Natural killer cell (primary cell): ENCODE results near the gene LYAR. TPM values are rescaled to one million over a fixed set of nuclear protein-coding genes. Genes with fewer than 3 reads are reported as not detected.
"Not testable (repeated sequence)": the region's sequence is repeated elsewhere in the genome, so short reads cannot be mapped to it uniquely, and the experiment has no call there.

Experiments used
- ATAC-seq, 3 donors: fragments of 150-1000 bp in 2 of 3; fragments of 200-7000 bp in 1 of 3; cut with Tn5 transposase; 1 replicate in 1 of 3; 2 replicates in 2 of 3; pipeline ENCODE4 v1.10.0; 2021; ENCODE audit warnings: mild to moderate bottlenecking in 2 of 3, moderate library complexity in 2 of 3
- DNase-seq, 2 donors: peaks; one replicate each; pipeline versions ENCODE4 v3.0.0 to v3.0.0-alpha.2; 2013 to 2021; ENCODE audit warnings: mixed read lengths in 1 of 2
- H3K27ac ChIP-seq: one replicate; pipeline ENCODE4 v1.5.1; 2013; ENCODE audit warnings: mild to moderate bottlenecking, low read length
- H3K27me3 ChIP-seq: one replicate; pipeline ENCODE4 v1.6.1; 2013; ENCODE audit warnings: low read length; ENCODE audit not compliant: control insufficient read depth, insufficient read depth
- H3K36me3 ChIP-seq: one replicate; pipeline ENCODE4 v1.6.1; 2013; ENCODE audit warnings: low read length; ENCODE audit not compliant: control insufficient read depth, insufficient read depth
- H3K4me1 ChIP-seq: one replicate; pipeline ENCODE4 v1.6.1; 2013; ENCODE audit warnings: low read length; ENCODE audit not compliant: control insufficient read depth, insufficient read depth
- H3K4me3 ChIP-seq: one replicate; pipeline ENCODE4 v1.5.1; 2013; ENCODE audit warnings: low read length
- H3K9me3 ChIP-seq: one replicate; pipeline ENCODE4 v1.6.1; 2013; ENCODE audit warnings: low read length; ENCODE audit not compliant: control insufficient read depth, insufficient read depth
- H3K27ac Mint-ChIP-seq, 2 donors: one replicate each; pipeline ENCODE4 v1.8.0; 2022; ENCODE audit warnings: mild to moderate bottlenecking in 2 of 2, mixed read lengths in 2 of 2, moderate library complexity in 1 of 2
- H3K27me3 Mint-ChIP-seq, 2 donors: one replicate each; pipeline ENCODE4 v1.8.0; 2022; ENCODE audit warnings: low read depth in 2 of 2, mixed read lengths in 2 of 2
- H3K36me3 Mint-ChIP-seq: one replicate; pipeline ENCODE4 v1.8.0; 2022; ENCODE audit warnings: mixed read lengths
- H3K4me1 Mint-ChIP-seq, 2 donors: one replicate each; pipeline ENCODE4 v1.8.0; 2022; ENCODE audit warnings: mixed read lengths in 2 of 2
- H3K4me3 Mint-ChIP-seq: one replicate; pipeline ENCODE4 v1.8.0; 2022; ENCODE audit warnings: mild to moderate bottlenecking, moderate library complexity, mixed read lengths
- H3K9me3 Mint-ChIP-seq, 2 donors: one replicate each; pipeline ENCODE4 v1.8.0; 2022; ENCODE audit warnings: mixed read lengths in 2 of 2
- CTCF ChIP-seq: fragments of 200-600 bp; IDR thresholded peaks from one replicate; pipeline ENCODE4 v1.8.0; 2022; ENCODE audit warnings: antibody characterized with exemption
- WGBS: methylation state at CpG from one replicate; pipeline ENCODE4 v1.1.7; 2013; ENCODE audit warnings: missing lambda C conversion rate; ENCODE audit not compliant: insufficient coverage; 5-methylcytosine and 5-hydroxymethylcytosine counted together
- intact Hi-C: fragments of 100-400 bp; cut with micrococcal nuclease; formaldehyde crosslinking; loops from one replicate; pipeline ENCODE4 v1.14.2; 2022
- total RNA-seq, 4 donors: library from RNA; stranded (reverse); fragments of 120-200 nt in 1 of 4; gene quantifications; one replicate each; pipeline versions ENCODE4 v1.2.3 to v1.2.4, GENCODE V29; 2013 to 2022

The LYAR gene
- total RNA-seq, 3 donors from 2014 or later (not counting 1 experiment from before 2014, with no cell fraction given) = 42.9 to 81.1 (median 55.8) TPM

- Mint-ChIP-seq H3K36me3 (peaks cover 9% of the 10 kb centered on the region), H3K27me3 (no peaks in the 10 kb centered on the region), H3K4me1 (peaks cover 25 to 36% of the 10 kb centered on the region in 2 donors), H3K9me3 (no peaks in the 10 kb centered on the region), H3K4me3 (no peak overlapping the region), H3K27ac (peak overlapping the region in 1 of 2 donors; percentile 30)
- 94% methylated on average over 1 of the region's 1 CpG for WGBS
- TF ChIP-seq CTCF = no peak
- Histone ChIP-seq H3K4me3 (no peak overlapping the region), H3K9me3 (no peaks in the 10 kb centered on the region), H3K27ac (no peak overlapping the region), H3K36me3 (peaks cover 31% of the 10 kb centered on the region), H3K4me1 (peaks cover 12% of the 10 kb centered on the region), H3K27me3 (no peaks in the 10 kb centered on the region)
- no peak for DNase-seq
- no peak for ATAC-seq
- intact Hi-C loops = no loop called here
Observed at GRCh38 chr4:4245172-4245571, 44.8 kb downstream of the LYAR start.

- H3K4me1 Mint-ChIP-seq = peaks cover 5 to 13% of the 10 kb centered on the region in 2 donors
- H3K27me3 Mint-ChIP-seq, H3K27ac Mint-ChIP-seq, H3K4me1 ChIP-seq, H3K27ac ChIP-seq, ATAC-seq, H3K9me3 Mint-ChIP-seq, H3K4me3 Mint-ChIP-seq, H3K9me3 ChIP-seq, intact Hi-C loops, H3K27me3 ChIP-seq, H3K4me3 ChIP-seq, DNase-seq: not testable (repeated sequence)
- peaks cover 32% of the 10 kb centered on the region for H3K36me3 Mint-ChIP-seq
- peaks cover 44% of the 10 kb centered on the region for H3K36me3 ChIP-seq
- 97% methylated on average over 2 of the region's 3 CpGs for WGBS
Observed at GRCh38 chr4:4239551-4239950, 50.4 kb downstream of the LYAR start.

- H3K27me3 Mint-ChIP-seq = peaks cover 2 to 7% of the 10 kb centered on the region in 2 donors
- peaks cover 10% of the 10 kb centered on the region for H3K36me3 ChIP-seq
- H3K9me3 ChIP-seq = no peaks in the 10 kb centered on the region
- no peak for TF ChIP-seq CTCF
- no peak overlapping the region for H3K27ac Mint-ChIP-seq
- H3K9me3 Mint-ChIP-seq = no peaks in the 10 kb centered on the region
- peaks cover 20% of the 10 kb centered on the region for H3K36me3 Mint-ChIP-seq
- H3K4me3 ChIP-seq = no peak overlapping the region
- DNase-seq (no peak), ATAC-seq (no peak)
- WGBS = 92% methylated on average over 2 of the region's 2 CpGs
- H3K4me1 ChIP-seq = no peaks in the 10 kb centered on the region
- no peak overlapping the region for H3K27ac ChIP-seq
- no peaks in the 10 kb centered on the region for H3K27me3 ChIP-seq
- H3K4me1 Mint-ChIP-seq = peaks cover 0 to 7% of the 10 kb centered on the region in 2 donors
- intact Hi-C loops = no loop called here
- H3K4me3 Mint-ChIP-seq = no peak overlapping the region
Observed at GRCh38 chr4:4233610-4234009, 56.3 kb downstream of the LYAR start.

- H3K36me3 ChIP-seq = no peaks in the 10 kb centered on the region
- no peaks in the 10 kb centered on the region for H3K4me1 ChIP-seq
- no peak overlapping the region for H3K4me3 ChIP-seq
- WGBS = 100% methylated on average over 1 of the region's 1 CpG
- Mint-ChIP-seq H3K4me1 (peaks cover 0 to 12% of the 10 kb centered on the region in 2 donors), H3K27me3 (peaks cover 34 to 52% of the 10 kb centered on the region in 2 donors), H3K9me3 (no peaks in the 10 kb centered on the region), H3K4me3 (no peak overlapping the region), H3K36me3 (no peaks in the 10 kb centered on the region), H3K27ac (no peak overlapping the region)
- no peaks in the 10 kb centered on the region for H3K9me3 ChIP-seq
- H3K27ac ChIP-seq = no peak overlapping the region
- intact Hi-C loops = no loop called here
- TF ChIP-seq CTCF = no peak
- ATAC-seq (no peak), DNase-seq (no peak)
- peaks cover 11% of the 10 kb centered on the region for H3K27me3 ChIP-seq
Observed at GRCh38 chr4:4228356-4228668, 61.6 kb downstream of the LYAR start.
